Erythroblast (primary cell): ENCODE data around the gene HERPUD2.
"Not testable (repeated sequence)": the region's sequence is repeated elsewhere in the genome, so short reads cannot be mapped to it uniquely, and the experiment has no call there.

Experiments
- DNase-seq, 2 experiments: peaks; one replicate each; lab custom pipeline; 2025; lab: John Stamatoyannopoulos, UW
- GATA1 ChIP-seq: IDR thresholded peaks from 2 replicates; pipeline ENCODE4 v1.6.1; 2011; ENCODE audit warnings: low read depth, mild to moderate bottlenecking, control low read depth, low read length, moderate library complexity
- POLR2A ChIP-seq: IDR thresholded peaks from 2 replicates; pipeline ENCODE4 v1.6.1; 2011; ENCODE audit warnings: mild to moderate bottlenecking, low read length

HERPUD2 gene

GRCh38 chr7:35624299-35625186 lies 70.4 kb downstream of the HERPUD2 start:
- no peak for TF ChIP-seq POLR2A
- TF ChIP-seq GATA1 = no peak
- peak; percentile 40 to 59 for DNase-seq

DNA sequence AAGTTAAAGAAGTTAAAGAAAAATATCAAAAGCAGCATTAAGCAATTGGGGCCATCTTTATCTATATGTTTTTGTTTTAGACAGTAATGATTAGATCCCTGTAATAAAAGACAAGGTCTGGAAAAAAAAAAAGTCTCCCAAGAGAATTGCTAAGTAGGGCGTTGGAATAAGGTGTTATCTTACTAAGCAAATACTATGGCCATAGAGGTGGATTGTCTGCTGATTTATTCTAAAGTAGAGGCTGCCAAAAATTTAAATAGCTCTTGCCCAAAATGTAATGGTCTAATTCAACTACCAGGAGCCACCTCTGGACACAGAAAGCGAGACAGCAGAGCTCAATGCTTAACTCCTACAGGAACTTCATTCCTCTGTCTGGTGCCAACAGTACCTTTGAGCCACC lies 71.6 kb downstream of the HERPUD2 start:
- no peak for DNase-seq

GRCh38 chr7:35619863-35620262 lies 75.1 kb downstream of the HERPUD2 start:
- TF ChIP-seq POLR2A (no peak), GATA1 (no peak)
- no peak for DNase-seq

More for the DNA sequence above, 71.6 kb downstream of the HERPUD2 start:
- TF ChIP-seq GATA1 (no peak), POLR2A (no peak)

GRCh38 chr7:35617041-35617440 lies 77.9 kb downstream of the HERPUD2 start:
- TF ChIP-seq POLR2A = no peak
- no peak for TF ChIP-seq GATA1
- no peak for DNase-seq

- TF ChIP-seq GATA1 (no peak), POLR2A (no peak)
- no peak for DNase-seq
Observed at GRCh38 chr7:35613150-35613549, 81.8 kb downstream of the HERPUD2 start.

DNA sequence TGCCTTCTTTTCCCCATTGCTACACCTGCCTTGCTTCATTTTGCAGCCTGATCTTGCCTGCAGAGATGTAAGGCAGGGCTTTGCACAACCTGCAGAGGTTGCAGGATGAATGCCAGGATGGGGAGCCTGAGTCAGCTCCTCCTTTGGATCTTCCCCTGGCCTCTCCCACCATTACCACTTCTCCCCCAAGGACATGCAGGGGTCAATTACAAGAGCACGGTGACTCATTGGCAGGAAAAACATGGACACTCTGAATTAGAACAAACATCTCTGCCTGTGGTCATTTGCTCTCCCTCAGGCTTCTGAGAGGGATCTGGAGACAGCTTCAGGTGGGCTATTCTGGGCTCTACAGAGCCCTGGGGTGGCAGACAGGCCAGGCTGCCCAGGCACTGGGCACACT lies 89.2 kb downstream of the HERPUD2 start:
- DNase-seq = no peak
- TF ChIP-seq GATA1 = no peak
- no peak for TF ChIP-seq POLR2A

- TF ChIP-seq GATA1 (no peak), POLR2A (no peak)
- no peak for DNase-seq
Observed at GRCh38 chr7:35604595-35604994, 90.3 kb downstream of the HERPUD2 start.

- no peak for TF ChIP-seq POLR2A
- TF ChIP-seq GATA1 = no peak
- DNase-seq = no peak
Observed at GRCh38 chr7:35599645-35600044, 95.3 kb downstream of the HERPUD2 start.

DNA sequence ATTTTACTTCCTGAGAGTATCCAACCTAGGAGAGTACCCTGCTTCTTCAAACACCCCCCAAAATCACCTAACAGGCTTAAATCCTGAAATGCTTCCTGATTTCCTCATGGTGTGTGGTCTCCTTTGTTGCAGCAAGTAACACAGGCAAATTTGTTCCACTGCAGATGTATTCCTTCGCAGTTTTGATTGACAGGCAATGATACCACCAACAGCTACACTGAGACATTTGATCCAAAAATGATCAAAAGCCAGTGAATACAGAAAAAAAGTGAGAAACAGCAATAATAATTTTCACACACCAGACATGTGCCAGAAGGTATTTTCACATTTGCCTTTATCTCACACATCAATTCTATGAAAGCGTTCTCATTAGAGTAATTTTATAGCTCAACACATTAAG lies 95.9 kb downstream of the HERPUD2 start:
- no peak for DNase-seq
- TF ChIP-seq GATA1 (no peak), POLR2A (no peak)

GRCh38 chr7:35596061-35596460 lies 98.9 kb downstream of the HERPUD2 start:
- no peak for DNase-seq
- TF ChIP-seq POLR2A (no peak), GATA1 (no peak)

DNA sequence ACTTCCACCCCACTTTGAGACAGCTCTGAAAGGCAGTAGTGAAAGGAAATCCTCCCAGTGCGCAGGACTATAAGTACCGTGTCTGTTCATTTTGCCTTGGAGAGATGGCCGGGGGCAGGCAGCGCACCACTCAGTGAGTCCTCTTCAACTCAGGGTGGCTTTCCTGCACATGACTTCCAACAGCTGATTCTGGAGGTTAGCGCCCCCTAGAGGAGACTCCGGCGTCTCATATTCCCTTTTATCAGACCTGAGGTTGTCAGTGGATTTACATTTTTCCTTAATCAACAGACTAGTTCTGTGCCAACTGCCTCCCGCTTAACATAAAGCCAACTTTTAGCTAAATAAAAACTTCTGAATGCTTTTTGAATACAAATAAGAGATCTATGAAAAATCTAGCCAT lies 101.0 kb downstream of the HERPUD2 start:
- DNase-seq = peak; percentile 54 to 62

GRCh38 chr7:35588647-35589046 lies 106.3 kb downstream of the HERPUD2 start:
- TF ChIP-seq GATA1 = no peak
- no peak for TF ChIP-seq POLR2A
- DNase-seq = no peak

More for the DNA sequence above, 101.0 kb downstream of the HERPUD2 start:
- TF ChIP-seq GATA1 (no peak), POLR2A (no peak)

DNA sequence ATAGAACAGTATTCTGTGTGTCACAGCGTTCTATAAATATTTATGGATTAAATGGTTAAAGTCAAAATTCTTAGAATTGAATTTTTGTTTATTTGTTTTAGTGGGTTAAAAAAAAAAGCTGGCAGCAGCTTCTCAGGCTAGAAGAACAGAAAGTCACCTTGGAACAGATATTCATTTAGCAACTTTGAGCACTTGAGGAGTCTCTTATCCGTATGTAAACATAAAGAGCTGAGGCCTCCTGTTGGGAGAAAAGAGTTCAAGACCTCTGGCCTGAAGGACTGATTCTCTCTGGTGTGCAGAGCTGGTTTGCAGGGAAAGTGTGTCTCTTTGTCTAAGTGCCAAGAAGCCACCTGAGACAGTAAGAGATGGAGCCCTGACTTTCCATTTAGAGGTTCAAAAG lies 109.9 kb downstream of the HERPUD2 start:
- no peak for DNase-seq
- no peak for TF ChIP-seq POLR2A
- TF ChIP-seq GATA1 = no peak

GRCh38 chr7:35584533-35584932 lies 110.4 kb downstream of the HERPUD2 start:
- not testable (repeated sequence) for DNase-seq
